ENCODE data around the gene ESRRA.

ESRRA gene

GRCh38 chr11:64259533-64260067 is 45.7 kb upstream of the ESRRA start:
- Histone ChIP-seq H3K14ac (ENCODE audit: low read length in 2 of 2) (no peak overlapping the region), H3K18ac (ENCODE audit: low read depth in 1 of 2, low read length in 2 of 2) (no peak overlapping the region), H3K9ac (ENCODE audit: low read length) (no peak overlapping the region), H3K23ac (ENCODE audit: low read length in 2 of 2) (no peak overlapping the region), H2AFZ (ENCODE audit: low read depth, low read length) (no peak overlapping the region), H3K27ac (ENCODE audit: low read length, poor library complexity, severe bottlenecking) (no peak overlapping the region), H3K27me3 (ENCODE audit: control insufficient read depth in 1 of 2, insufficient read depth in 1 of 2, low read length in 2 of 2) (no peaks in the 10 kb centered on the region), H3K4me1 (ENCODE audit: control insufficient read depth, insufficient read depth, low read depth, low read length) (peaks cover 26% of the 10 kb centered on the region), H3K79me1 (replicated peaks; ENCODE audit: low read length, poor library complexity, severe bottlenecking) (peaks cover 30% of the 10 kb centered on the region), H2AK5ac (ENCODE audit: low read length, severe bottlenecking) (no peak overlapping the region), H2BK15ac (ENCODE audit: low read depth, poor library complexity, severe bottlenecking) (no peak overlapping the region), H3K9me3 (ENCODE audit: control insufficient read depth, low read length) (no peaks in the 10 kb centered on the region), H3K4ac (ENCODE audit: low read depth in 1 of 2, low read length in 2 of 2) (no peak overlapping the region), H2BK120ac (ENCODE audit: low read depth, low read length) (no peak overlapping the region), H2BK12ac (ENCODE audit: low read length in 2 of 2) (no peak overlapping the region), H3K36me3 (ENCODE audit: control insufficient read depth in 1 of 2, insufficient read depth in 2 of 2, low read depth in 1 of 2, low read length in 2 of 2) (peaks cover 87 to 92% of the 10 kb centered on the region in 2 experiments), H2BK5ac (ENCODE audit: low read depth, low read length, poor library complexity, severe bottlenecking) (no peak overlapping the region), H3K4me2 (ENCODE audit: low read length, poor library complexity, severe bottlenecking) (no peak overlapping the region), H4K8ac (ENCODE audit: low read length) (no peak overlapping the region), H4K91ac (ENCODE audit: low read length) (no peak overlapping the region), H3K4me3 (ENCODE audit: insufficient read depth in 1 of 2, low read depth in 1 of 2, low read length in 2 of 2) (no peak overlapping the region)
- DNase-seq = no peak
- 83% methylated on average over 4 of the region's 4 CpGs for WGBS

- H3K9ac ChIP-seq (ENCODE audit: low read length) = no peak overlapping the region
- 94% methylated on average over 5 of the region's 6 CpGs for WGBS
Observed at GRCh38 chr11:64260147-64260708, 45.1 kb upstream of the ESRRA start.

GRCh38 chr11:64261556-64262080 is 43.7 kb upstream of the ESRRA start:
- Histone ChIP-seq H3K27ac (ENCODE audit: low read length, poor library complexity, severe bottlenecking) (no peak overlapping the region), H3K9ac (ENCODE audit: low read length) (no peak overlapping the region), H3K4me1 (ENCODE audit: control insufficient read depth, insufficient read depth, low read depth, low read length) (peaks cover 30% of the 10 kb centered on the region), H4K8ac (ENCODE audit: low read length) (no peak overlapping the region), H3K4me3 (ENCODE audit: insufficient read depth in 1 of 2, low read depth in 1 of 2, low read length in 2 of 2) (no peak overlapping the region), H2BK12ac (ENCODE audit: low read length in 2 of 2) (no peak overlapping the region), H3K18ac (ENCODE audit: low read depth in 1 of 2, low read length in 2 of 2) (no peak overlapping the region), H2BK5ac (ENCODE audit: low read depth, low read length, poor library complexity, severe bottlenecking) (no peak overlapping the region), H3K27me3 (ENCODE audit: control insufficient read depth in 1 of 2, insufficient read depth in 1 of 2, low read length in 2 of 2) (no peaks in the 10 kb centered on the region), H3K4ac (ENCODE audit: low read depth in 1 of 2, low read length in 2 of 2) (no peak overlapping the region), H3K36me3 (ENCODE audit: control insufficient read depth in 1 of 2, insufficient read depth in 2 of 2, low read depth in 1 of 2, low read length in 2 of 2) (peaks cover 84 to 92% of the 10 kb centered on the region in 2 experiments), H2AK5ac (ENCODE audit: low read length, severe bottlenecking) (no peak overlapping the region), H3K4me2 (ENCODE audit: low read length, poor library complexity, severe bottlenecking) (no peak overlapping the region), H3K23ac (ENCODE audit: low read length in 2 of 2) (no peak overlapping the region), H2BK120ac (ENCODE audit: low read depth, low read length) (no peak overlapping the region), H3K14ac (ENCODE audit: low read length in 2 of 2) (no peak overlapping the region), H3K79me1 (replicated peaks; ENCODE audit: low read length, poor library complexity, severe bottlenecking) (peaks cover 19% of the 10 kb centered on the region), H2BK15ac (ENCODE audit: low read depth, poor library complexity, severe bottlenecking) (no peak overlapping the region), H2AFZ (ENCODE audit: low read depth, low read length) (no peak overlapping the region), H3K9me3 (ENCODE audit: control insufficient read depth, low read length) (no peaks in the 10 kb centered on the region), H4K91ac (ENCODE audit: low read length) (no peak overlapping the region)
- WGBS = 96% methylated on average over 18 of the region's 18 CpGs
- no peak for DNase-seq

More at GRCh38 chr11:64260147-64260708, 45.1 kb upstream of the ESRRA start:
- Histone ChIP-seq H3K4me2 (ENCODE audit: low read length, poor library complexity, severe bottlenecking) (no peak overlapping the region), H3K14ac (ENCODE audit: low read length in 2 of 2) (no peak overlapping the region), H3K27me3 (ENCODE audit: control insufficient read depth in 1 of 2, insufficient read depth in 1 of 2, low read length in 2 of 2) (no peaks in the 10 kb centered on the region), H3K79me1 (replicated peaks; ENCODE audit: low read length, poor library complexity, severe bottlenecking) (peaks cover 26% of the 10 kb centered on the region), H3K4me3 (ENCODE audit: insufficient read depth in 1 of 2, low read depth in 1 of 2, low read length in 2 of 2) (no peak overlapping the region), H2AK5ac (ENCODE audit: low read length, severe bottlenecking) (no peak overlapping the region), H2BK12ac (ENCODE audit: low read length in 2 of 2) (no peak overlapping the region), H3K36me3 (ENCODE audit: control insufficient read depth in 1 of 2, insufficient read depth in 2 of 2, low read depth in 1 of 2, low read length in 2 of 2) (peaks cover 83 to 92% of the 10 kb centered on the region in 2 experiments), H3K4ac (ENCODE audit: low read depth in 1 of 2, low read length in 2 of 2) (no peak overlapping the region), H3K4me1 (ENCODE audit: control insufficient read depth, insufficient read depth, low read depth, low read length) (peaks cover 26% of the 10 kb centered on the region), H3K18ac (ENCODE audit: low read depth in 1 of 2, low read length in 2 of 2) (no peak overlapping the region), H2BK120ac (ENCODE audit: low read depth, low read length) (no peak overlapping the region), H2BK15ac (ENCODE audit: low read depth, poor library complexity, severe bottlenecking) (no peak overlapping the region), H3K23ac (ENCODE audit: low read length in 2 of 2) (no peak overlapping the region), H4K8ac (ENCODE audit: low read length) (no peak overlapping the region), H3K27ac (ENCODE audit: low read length, poor library complexity, severe bottlenecking) (no peak overlapping the region), H2BK5ac (ENCODE audit: low read depth, low read length, poor library complexity, severe bottlenecking) (no peak overlapping the region), H4K91ac (ENCODE audit: low read length) (no peak overlapping the region), H2AFZ (ENCODE audit: low read depth, low read length) (no peak overlapping the region), H3K9me3 (ENCODE audit: control insufficient read depth, low read length) (no peaks in the 10 kb centered on the region)
- DNase-seq = no peak

- peak overlapping the region; percentile 29 to 61 for H2BK12ac ChIP-seq (ENCODE audit: low read length in 2 of 2)
- H2AK5ac ChIP-seq (ENCODE audit: low read length, severe bottlenecking) = peak overlapping the region; percentile 27
Observed at GRCh38 chr11:64262271-64263002, 42.9 kb upstream of the ESRRA start.

More at GRCh38 chr11:64262271-64263002, 42.9 kb upstream of the ESRRA start:
- H3K27ac ChIP-seq (ENCODE audit: low read length, poor library complexity, severe bottlenecking) = peak overlapping the region; percentile 66
- H4K8ac ChIP-seq (ENCODE audit: low read length) = no peak overlapping the region
- H3K4me1 ChIP-seq (ENCODE audit: control insufficient read depth, insufficient read depth, low read depth, low read length) = peaks cover 29% of the 10 kb centered on the region
- peak overlapping the region in 1 of 2 experiments; percentile 77 for H3K4ac ChIP-seq (ENCODE audit: low read depth in 1 of 2, low read length in 2 of 2)
- H3K18ac ChIP-seq (ENCODE audit: low read depth in 1 of 2, low read length in 2 of 2) = peak overlapping the region in 1 of 2 experiments; percentile 16
- peaks cover 18% of the 10 kb centered on the region for H3K79me1 ChIP-seq (replicated peaks; ENCODE audit: low read length, poor library complexity, severe bottlenecking)
- no peak overlapping the region for H2AFZ ChIP-seq (ENCODE audit: low read depth, low read length)
- 96% methylated on average over 40 of the region's 42 CpGs for WGBS
- H3K4me2 ChIP-seq (ENCODE audit: low read length, poor library complexity, severe bottlenecking) = no peak overlapping the region
- H3K4me3 ChIP-seq (ENCODE audit: insufficient read depth in 1 of 2, low read depth in 1 of 2, low read length in 2 of 2) = no peak overlapping the region
- no peaks in the 10 kb centered on the region for H3K9me3 ChIP-seq (ENCODE audit: control insufficient read depth, low read length)
- H2BK15ac ChIP-seq (ENCODE audit: low read depth, poor library complexity, severe bottlenecking) = no peak overlapping the region
- H3K23ac ChIP-seq (ENCODE audit: low read length in 2 of 2) = no peak overlapping the region
- peak overlapping the region; percentile 47 for H4K91ac ChIP-seq (ENCODE audit: low read length)
- peaks cover 81 to 95% of the 10 kb centered on the region in 2 experiments for H3K36me3 ChIP-seq (ENCODE audit: control insufficient read depth in 1 of 2, insufficient read depth in 2 of 2, low read depth in 1 of 2, low read length in 2 of 2)
- no peak overlapping the region for H2BK120ac ChIP-seq (ENCODE audit: low read depth, low read length)
- DNase-seq = no peak
- H2BK5ac ChIP-seq (ENCODE audit: low read depth, low read length, poor library complexity, severe bottlenecking) = no peak overlapping the region
- H3K9ac ChIP-seq (ENCODE audit: low read length) = no peak overlapping the region
- no peaks in the 10 kb centered on the region for H3K27me3 ChIP-seq (ENCODE audit: control insufficient read depth in 1 of 2, insufficient read depth in 1 of 2, low read length in 2 of 2)
- H3K14ac ChIP-seq (ENCODE audit: low read length in 2 of 2) = peak overlapping the region in 1 of 2 experiments; percentile 55

All from mesenchymal stem cell (in vitro differentiated cells and primary cell).